OCI-LY1 (cell line): Measurements from ENCODE around the gene EIF1AD.
"Not testable (repeated sequence)": the region's sequence is repeated elsewhere in the genome, so short reads cannot be mapped to it uniquely, and the experiment has no call there.

Experiments
- H2AFZ ChIP-seq: fragments of 200-600 bp; sonication (generic), shearing (Covaris generic); 2 replicates; pipeline ENCODE4 v1.6.0; 2014; ENCODE audit warnings: antibody characterized with exemption, mild to moderate bottlenecking, low read length
- H3F3A ChIP-seq: fragments of 200-600 bp; sonication (generic), shearing (Covaris generic); 2 replicates; pipeline ENCODE4 v1.6.0; 2014; ENCODE audit warnings: mild to moderate bottlenecking, antibody characterized with exemption, low read length, moderate library complexity; ENCODE audit not compliant: insufficient read depth
- H3K27ac ChIP-seq: fragments of 200-600 bp; sonication (generic); 2 replicates; pipeline ENCODE4 v1.5.1; 2014; ENCODE audit warnings: low read length, mixed run types, mild to moderate bottlenecking, low read depth; ENCODE audit not compliant: poor library complexity, severe bottlenecking
- H3K27me3 ChIP-seq: fragments of 200-600 bp; sonication (generic); 2 replicates; pipeline ENCODE4 v1.6.0; 2014; ENCODE audit warnings: antibody characterized with exemption, mild to moderate bottlenecking, low read length, moderate library complexity; ENCODE audit not compliant: insufficient read depth
- H3K36me3 ChIP-seq: fragments of 200-600 bp; sonication (generic); 2 replicates; pipeline ENCODE4 v1.6.1; 2014; ENCODE audit warnings: mild to moderate bottlenecking, antibody characterized with exemption, low read length, moderate library complexity, mixed read lengths; ENCODE audit not compliant: insufficient read depth
- H3K4me1 ChIP-seq: fragments of 200-600 bp; sonication (generic); 2 replicates; pipeline ENCODE4 v1.5.1; 2014; ENCODE audit warnings: mild to moderate bottlenecking, low read length, moderate library complexity; ENCODE audit not compliant: insufficient read depth, severe bottlenecking
- H3K4me2 ChIP-seq: fragments of 200-600 bp; sonication (generic), shearing (Covaris generic); 2 replicates; pipeline ENCODE4 v1.6.1; 2014; ENCODE audit warnings: low read length
- H3K4me3 ChIP-seq: fragments of 200-600 bp; sonication (generic); 2 replicates; pipeline ENCODE4 v1.5.1; 2014; ENCODE audit warnings: low read length, low read depth, mild to moderate bottlenecking, mixed read lengths; ENCODE audit not compliant: poor library complexity, severe bottlenecking
- H3K79me2 ChIP-seq: fragments of 200-600 bp; shearing (Covaris generic); 2 replicates; pipeline ENCODE4 v1.6.1; 2016; ENCODE audit warnings: mixed run types, low read length, mixed read lengths; ENCODE audit not compliant: insufficient read depth
- H3K9ac ChIP-seq: fragments of 200-600 bp; sonication (generic), shearing (Covaris generic); 2 replicates; pipeline ENCODE4 v1.6.1; 2014; ENCODE audit warnings: mild to moderate bottlenecking, low read length, mixed read lengths
- H3K9me2 ChIP-seq: fragments of 200-600 bp; sonication (generic), shearing (Covaris generic); 2 replicates; pipeline ENCODE4 v1.6.1; 2014; ENCODE audit warnings: low read depth, mild to moderate bottlenecking, low read length, mixed read lengths
- H3K9me3 ChIP-seq: fragments of 200-600 bp; shearing (Covaris generic); 2 replicates; pipeline ENCODE4 v1.6.1; 2014; ENCODE audit warnings: low read length, mixed read lengths
- H4K20me1 ChIP-seq: fragments of 200-600 bp; sonication (generic), shearing (Covaris generic); 2 replicates; pipeline ENCODE4 v1.6.0; 2016; ENCODE audit warnings: mild to moderate bottlenecking, low read length; ENCODE audit not compliant: insufficient read depth
- CTCF ChIP-seq: fragments of 200-600 bp; sonication (generic), shearing (Covaris generic); IDR thresholded peaks from 2 replicates; pipeline ENCODE4 v1.5.1; 2017; ENCODE audit warnings: mild to moderate bottlenecking, antibody characterized with exemption, low read length, moderate library complexity, mixed read lengths
- EZH2 ChIP-seq: fragments of 200-600 bp; sonication (generic), shearing (Covaris generic); IDR thresholded peaks from 2 replicates; pipeline ENCODE4 v1.8.0; 2017; ENCODE audit warnings: borderline replicate concordance, mixed run types, mild to moderate bottlenecking, antibody characterized with exemption, low read length, moderate library complexity, mixed read lengths

EIF1AD gene

GRCh38 chr11:66012371-66012945, 10.5 kb upstream of the EIF1AD start:
- Histone ChIP-seq H3K4me3 (no peak overlapping the region), H2AFZ (no peak overlapping the region), H3K4me2 (no peak overlapping the region), H3K27ac (no peak overlapping the region), H3K4me1 (no peaks in the 10 kb centered on the region), H3K79me2 (no peaks in the 10 kb centered on the region), H3K9me3 (no peaks in the 10 kb centered on the region), H3K9me2 (no peaks in the 10 kb centered on the region), H3K36me3 (no peaks in the 10 kb centered on the region), H4K20me1 (no peaks in the 10 kb centered on the region), H3K9ac (no peak overlapping the region), H3K27me3 (no peaks in the 10 kb centered on the region), H3F3A (no peaks in the 10 kb centered on the region)
- TF ChIP-seq EZH2 (no peak), CTCF (no peak)

- H4K20me1 ChIP-seq = no peaks in the 10 kb centered on the region
- no peaks in the 10 kb centered on the region for H3K9me2 ChIP-seq
- H3K9ac ChIP-seq = no peak within 1 kb of the TSS
- H3K79me2 ChIP-seq = no peaks in the 10 kb centered on the region
- H3F3A ChIP-seq = no peaks in the 10 kb centered on the region
- H3K36me3 ChIP-seq = no peaks in the 10 kb centered on the region
- no peaks in the 10 kb centered on the region for H3K27me3 ChIP-seq
- no peak within 1 kb of the TSS for H3K4me2 ChIP-seq
- H3K27ac ChIP-seq = no peak within 1 kb of the TSS
- no peak within 1 kb of the TSS for H2AFZ ChIP-seq
- H3K4me1 ChIP-seq = no peaks in the 10 kb centered on the region
- no peak within 1 kb of the TSS for H3K4me3 ChIP-seq
- H3K9me3 ChIP-seq = no peaks in the 10 kb centered on the region
- TF ChIP-seq EZH2 (no peak), CTCF (no peak)
These were observed 9.9 kb upstream of the EIF1AD start, which contains the start of gene CST6 for GRCh38 chr11:66011785-66012303. Gene CST6, plus strand, starts transcription at chr11:66012008. Its CDS starts 37 bp downstream, at chr11:66012045.

GRCh38 chr11:66011239-66011784, 9.4 kb upstream of the EIF1AD start:
- H3K9ac ChIP-seq = no peak overlapping the region
- no peaks in the 10 kb centered on the region for H3K9me2 ChIP-seq
- H4K20me1 ChIP-seq = no peaks in the 10 kb centered on the region
- H3F3A ChIP-seq = no peaks in the 10 kb centered on the region
- no peak overlapping the region for H3K4me3 ChIP-seq
- no peaks in the 10 kb centered on the region for H3K27me3 ChIP-seq
- TF ChIP-seq EZH2 = no peak
- TF ChIP-seq CTCF = no peak
- no peaks in the 10 kb centered on the region for H3K9me3 ChIP-seq
- H3K79me2 ChIP-seq = no peaks in the 10 kb centered on the region
- H3K36me3 ChIP-seq = no peaks in the 10 kb centered on the region
- no peaks in the 10 kb centered on the region for H3K4me1 ChIP-seq
- no peak overlapping the region for H3K4me2 ChIP-seq
- no peak overlapping the region for H3K27ac ChIP-seq
- no peak overlapping the region for H2AFZ ChIP-seq

GRCh38 chr11:66010036-66010435, 8.1 kb upstream of the EIF1AD start:
- H3K4me1 ChIP-seq, H3K4me2 ChIP-seq, H3F3A ChIP-seq: not testable (repeated sequence)

More at GRCh38 chr11:66010036-66010435, 8.1 kb upstream of the EIF1AD start:
- not testable (repeated sequence) for H3K9ac ChIP-seq, H3K79me2 ChIP-seq, H3K9me2 ChIP-seq, H3K27me3 ChIP-seq, H3K9me3 ChIP-seq, H2AFZ ChIP-seq, H3K4me3 ChIP-seq, H3K27ac ChIP-seq, H4K20me1 ChIP-seq
- H3K36me3 ChIP-seq = peaks cover 11% of the 10 kb centered on the region; the same call in 1 of the 2 replicates
